Measurements from ENCODE around the gene FBXL13. TPM values are rescaled to one million over a fixed set of nuclear protein-coding genes. Genes with fewer than 3 reads are reported as not detected.
"Not testable (repeated sequence)": the region's sequence is repeated elsewhere in the genome, so short reads cannot be mapped to it uniquely, and the experiment has no call there.

Gene FBXL13
- total and polyA plus RNA-seq, 2 experiments from 2014 or later, result 1.2 to 2.5 TPM

DNA sequence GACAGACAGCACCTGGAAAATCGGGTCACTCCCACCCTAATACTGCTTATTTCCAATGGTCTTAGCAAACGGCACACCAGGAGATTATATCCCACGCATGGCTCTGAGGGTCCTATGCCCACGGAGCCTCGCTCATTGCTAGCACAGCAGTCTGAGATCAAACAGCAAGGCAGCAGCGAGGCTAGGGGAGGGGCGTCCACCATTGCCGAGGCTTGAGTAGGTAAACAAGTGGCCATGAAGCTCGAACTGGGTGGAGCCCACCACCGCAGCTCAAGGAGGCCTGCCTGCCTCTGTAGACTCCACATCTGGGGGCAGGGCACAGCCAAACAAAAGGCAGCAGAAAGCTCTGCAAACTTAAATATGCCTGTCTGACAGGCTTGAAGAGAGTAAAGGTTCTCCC lies 293.7 kb downstream of the FBXL13 start:
- not testable (repeated sequence) for H3K27me3 Mint-ChIP-seq (ENCODE audit: insufficient read depth, low read depth, poor library complexity); H3K9me2 ChIP-seq (ENCODE audit: insufficient read depth); H3K4me3 ChIP-seq; H3K4me1 Mint-ChIP-seq; H3K36me3 ChIP-seq (ENCODE audit: insufficient read depth); ATAC-seq; H3K27me3 ChIP-seq (ENCODE audit: insufficient read depth); DNase-seq (ENCODE audit: low spot score); H3K27ac Mint-ChIP-seq; H3F3A ChIP-seq (replicated peaks; ENCODE audit: low read depth); H3K4me2 ChIP-seq; H3K4me1 ChIP-seq (ENCODE audit: insufficient read depth); H2AFZ ChIP-seq; H3K27ac ChIP-seq (ENCODE audit: low read depth); H3K79me2 ChIP-seq (replicated peaks; ENCODE audit: insufficient read depth); H3K4me3 Mint-ChIP-seq; H4K20me1 ChIP-seq (replicated peaks; ENCODE audit: insufficient read depth)
- H3K9me3 Mint-ChIP-seq, result peaks cover 35% of the 10 kb centered on the region
- peaks cover 44% of the 10 kb centered on the region for H3K36me3 Mint-ChIP-seq (ENCODE audit: low read depth)

DNA sequence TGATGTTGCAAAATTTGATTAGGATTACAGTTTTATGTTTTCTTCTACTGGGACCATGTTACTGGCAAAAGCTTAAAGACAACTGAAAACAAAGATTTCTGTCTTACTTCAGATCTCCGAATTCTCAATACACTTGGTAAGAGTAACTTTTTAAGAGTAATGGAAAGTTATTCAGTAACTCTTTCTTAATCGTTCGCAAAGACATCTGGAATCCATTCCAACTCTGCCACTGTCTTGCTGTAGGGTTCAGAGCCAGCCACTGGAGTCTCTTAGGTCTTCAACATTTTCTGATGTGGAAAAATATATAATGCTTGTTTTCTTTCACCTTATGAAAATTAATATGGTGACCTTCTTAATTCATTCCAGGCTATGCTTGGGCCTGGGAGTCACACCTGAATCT lies 295.9 kb downstream of the FBXL13 start:
- not testable (repeated sequence) for H3K27me3 ChIP-seq (ENCODE audit: insufficient read depth); H3K4me1 ChIP-seq (ENCODE audit: insufficient read depth); H3K4me1 Mint-ChIP-seq; H3K36me3 ChIP-seq (ENCODE audit: insufficient read depth); DNase-seq (ENCODE audit: low spot score); H4K20me1 ChIP-seq (replicated peaks; ENCODE audit: insufficient read depth); H3K4me2 ChIP-seq; H3K27me3 Mint-ChIP-seq (ENCODE audit: insufficient read depth, low read depth, poor library complexity); H3K27ac ChIP-seq (ENCODE audit: low read depth); H3F3A ChIP-seq (replicated peaks; ENCODE audit: low read depth); H2AFZ ChIP-seq; H3K27ac Mint-ChIP-seq; H3K4me3 ChIP-seq; H3K4me3 Mint-ChIP-seq; H3K9me2 ChIP-seq (ENCODE audit: insufficient read depth); ATAC-seq; H3K79me2 ChIP-seq (replicated peaks; ENCODE audit: insufficient read depth)
- peaks cover 42% of the 10 kb centered on the region for H3K36me3 Mint-ChIP-seq (ENCODE audit: low read depth)
- H3K9me3 Mint-ChIP-seq, result peaks cover 31% of the 10 kb centered on the region

DNA sequence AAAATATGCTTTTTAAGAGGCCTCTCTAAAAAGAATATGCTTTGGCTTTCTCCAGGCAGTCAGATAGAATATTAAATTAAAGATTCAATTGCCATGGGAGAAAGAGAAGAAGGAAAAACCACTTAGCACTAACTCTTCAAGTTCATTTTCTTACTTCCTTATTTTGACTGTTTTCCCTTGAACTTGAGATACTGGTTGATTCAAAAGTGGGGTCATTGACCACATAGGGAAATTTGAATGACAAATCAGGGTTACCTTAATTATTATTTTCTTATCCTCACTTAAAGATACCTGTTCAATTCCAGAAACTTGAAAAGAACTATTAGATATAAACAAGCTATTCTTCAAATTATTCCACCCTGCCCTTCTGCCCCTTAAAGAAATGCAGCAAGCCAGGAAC lies 298.4 kb downstream of the FBXL13 start:
- not testable (repeated sequence) for H3K4me2 ChIP-seq; H3K36me3 ChIP-seq (ENCODE audit: insufficient read depth); ATAC-seq; H3K4me1 Mint-ChIP-seq; H3F3A ChIP-seq (replicated peaks; ENCODE audit: low read depth); H3K4me3 ChIP-seq; H3K9me2 ChIP-seq (ENCODE audit: insufficient read depth); H3K4me1 ChIP-seq (ENCODE audit: insufficient read depth); H2AFZ ChIP-seq; H3K27me3 ChIP-seq (ENCODE audit: insufficient read depth); DNase-seq (ENCODE audit: low spot score); H3K27me3 Mint-ChIP-seq (ENCODE audit: insufficient read depth, low read depth, poor library complexity); H3K79me2 ChIP-seq (replicated peaks; ENCODE audit: insufficient read depth); H3K27ac ChIP-seq (ENCODE audit: low read depth); H3K27ac Mint-ChIP-seq; H3K4me3 Mint-ChIP-seq; H4K20me1 ChIP-seq (replicated peaks; ENCODE audit: insufficient read depth)
- H3K9me3 Mint-ChIP-seq, result peaks cover 19% of the 10 kb centered on the region
- H3K36me3 Mint-ChIP-seq (ENCODE audit: low read depth), result peaks cover 28% of the 10 kb centered on the region

DNA sequence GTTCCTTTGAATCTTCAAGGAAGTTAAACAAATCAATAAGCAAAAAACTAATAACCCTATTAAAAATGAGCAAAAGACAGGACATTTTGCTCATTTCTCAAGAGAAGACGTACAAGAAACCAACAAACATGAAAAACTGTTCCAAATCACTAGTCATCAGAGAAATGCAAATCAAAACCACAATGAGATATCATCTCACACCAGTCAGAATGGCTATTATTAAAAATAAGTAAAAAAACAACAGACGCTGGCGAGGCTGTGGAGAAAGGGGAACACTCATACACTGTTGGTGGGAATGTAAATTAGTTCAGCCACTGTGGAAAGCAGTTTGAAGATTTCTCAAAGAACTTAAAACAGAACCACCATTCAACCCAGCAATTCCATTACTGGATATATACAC lies 304.1 kb downstream of the FBXL13 start:
- H3K27me3 Mint-ChIP-seq (ENCODE audit: insufficient read depth, low read depth, poor library complexity); H3K4me2 ChIP-seq; H3K9me3 Mint-ChIP-seq; H3K9me2 ChIP-seq (ENCODE audit: insufficient read depth); H3K27ac ChIP-seq (ENCODE audit: low read depth); H3K27me3 ChIP-seq (ENCODE audit: insufficient read depth); DNase-seq (ENCODE audit: low spot score); H3K4me1 ChIP-seq (ENCODE audit: insufficient read depth); H3K4me1 Mint-ChIP-seq; H3K36me3 ChIP-seq (ENCODE audit: insufficient read depth); H2AFZ ChIP-seq; H3K4me3 ChIP-seq; H3K4me3 Mint-ChIP-seq; ATAC-seq; H3K36me3 Mint-ChIP-seq (ENCODE audit: low read depth); H4K20me1 ChIP-seq (replicated peaks; ENCODE audit: insufficient read depth); H3K79me2 ChIP-seq (replicated peaks; ENCODE audit: insufficient read depth); H3F3A ChIP-seq (replicated peaks; ENCODE audit: low read depth); H3K27ac Mint-ChIP-seq: not testable (repeated sequence)

GRCh38 chr7:102769657-102770192 lies 304.9 kb downstream of the FBXL13 start:
- H3K36me3 Mint-ChIP-seq (ENCODE audit: low read depth), result not testable (repeated sequence)

GRCh38 chr7:102763295-102763905 lies 311.2 kb downstream of the FBXL13 start:
- not testable (repeated sequence) for H3K4me1 ChIP-seq (ENCODE audit: insufficient read depth); H4K20me1 ChIP-seq (replicated peaks; ENCODE audit: insufficient read depth); H3K27me3 Mint-ChIP-seq (ENCODE audit: insufficient read depth, low read depth, poor library complexity); H3K27ac ChIP-seq (ENCODE audit: low read depth); H3K9me2 ChIP-seq (ENCODE audit: insufficient read depth); H3K27me3 ChIP-seq (ENCODE audit: insufficient read depth); H3K4me1 Mint-ChIP-seq; DNase-seq (ENCODE audit: low spot score); H3K4me3 ChIP-seq; H3K27ac Mint-ChIP-seq; H3K36me3 ChIP-seq (ENCODE audit: insufficient read depth); H3K4me3 Mint-ChIP-seq; H3K4me2 ChIP-seq; H2AFZ ChIP-seq; H3F3A ChIP-seq (replicated peaks; ENCODE audit: low read depth); H3K36me3 Mint-ChIP-seq (ENCODE audit: low read depth); H3K9me3 Mint-ChIP-seq; ATAC-seq; H3K79me2 ChIP-seq (replicated peaks; ENCODE audit: insufficient read depth)

More at GRCh38 chr7:102769657-102770192, 304.9 kb downstream of the FBXL13 start:
- not testable (repeated sequence) for H3K27ac Mint-ChIP-seq; H3K4me3 ChIP-seq; H3F3A ChIP-seq (replicated peaks; ENCODE audit: low read depth); H3K36me3 ChIP-seq (ENCODE audit: insufficient read depth); H3K27ac ChIP-seq (ENCODE audit: low read depth); H3K4me2 ChIP-seq; DNase-seq (ENCODE audit: low spot score); H3K27me3 Mint-ChIP-seq (ENCODE audit: insufficient read depth, low read depth, poor library complexity); H3K4me1 ChIP-seq (ENCODE audit: insufficient read depth); H4K20me1 ChIP-seq (replicated peaks; ENCODE audit: insufficient read depth); ATAC-seq; H2AFZ ChIP-seq; H3K4me3 Mint-ChIP-seq; H3K4me1 Mint-ChIP-seq; H3K9me2 ChIP-seq (ENCODE audit: insufficient read depth); H3K79me2 ChIP-seq (replicated peaks; ENCODE audit: insufficient read depth); H3K9me3 Mint-ChIP-seq; H3K27me3 ChIP-seq (ENCODE audit: insufficient read depth)

All from GM23338 (cell line).